PC-3 (cell line): ENCODE data around the gene FUS. TPM values are rescaled to one million over a fixed set of nuclear protein-coding genes. Genes with fewer than 3 reads are reported as not detected.
"Not testable (repeated sequence)": the region's sequence is repeated elsewhere in the genome, so short reads cannot be mapped to it uniquely, and the experiment has no call there.

Experiments
- ATAC-seq: fragments of 200-7000 bp; cut with Tn5 transposase; 2 replicates; pipeline ENCODE4 v1.9.1; 2020; ENCODE audit warnings: mild to moderate bottlenecking, moderate library complexity
- BruUV-seq: library from RNA; stranded (reverse); fragments of 400-500 nt; replicated peaks from 2 replicates; lab custom pipeline; 2021; lab: Mats Ljungman, UMichigan
- CTCF ChIA-PET: fragments of 300-600 bp; sonication (Branson Sonifier 250); formaldehyde crosslinking; loops from one replicate; lab custom pipeline; 2022; ENCODE audit warnings: antibody characterized with exemption; lab: Charles Lee
- POLR2A ChIA-PET: fragments of 300-600 bp; sonication (Branson Sonifier 250); formaldehyde crosslinking; loops from one replicate; lab custom pipeline; 2022; ENCODE audit warnings: antibody characterized with exemption; ENCODE audit not compliant: unreplicated experiment; lab: Charles Lee
- DNase-seq: peaks from one replicate; pipeline ENCODE4 v3.0.0-alpha.2; 2015
- H2AFZ ChIP-seq: fragments of 300-600 bp; sonication (generic); 2 replicates; pipeline ENCODE4 v1.6.0; 2016; ENCODE audit warnings: antibody characterized with exemption, low read length
- H3F3A ChIP-seq: fragments of 300-600 bp; sonication (generic); one replicate; pipeline ENCODE4 v1.6.0; 2017; ENCODE audit warnings: antibody characterized with exemption, low read length, control low read depth, mild to moderate bottlenecking; ENCODE audit not compliant: unreplicated experiment
- H3K27ac ChIP-seq: fragments of 300-600 bp; sonication (generic); 2 replicates; pipeline ENCODE4 v1.5.1; 2016; ENCODE audit warnings: mild to moderate bottlenecking, low read length
- H3K27me3 ChIP-seq: fragments of 300-600 bp; sonication (generic); 2 replicates; pipeline ENCODE4 v1.6.1; 2016; ENCODE audit warnings: low read length, mixed read lengths
- H3K36me3 ChIP-seq: fragments of 300-600 bp; sonication (generic); 2 replicates; pipeline ENCODE4 v1.6.1; 2016; ENCODE audit warnings: low read depth, mixed run types, low read length, mixed read lengths
- H3K4me1 ChIP-seq: fragments of 300-600 bp; sonication (generic); 2 replicates; pipeline ENCODE4 v1.5.1; 2016; ENCODE audit warnings: low read length; ENCODE audit not compliant: insufficient read depth
- H3K4me2 ChIP-seq: fragments of 300-600 bp; sonication (generic); 2 replicates; pipeline ENCODE4 v1.6.0; 2016; ENCODE audit warnings: low read length
- H3K4me3 ChIP-seq: fragments of 300-600 bp; sonication (generic); 2 replicates; pipeline ENCODE4 v1.5.1; 2016; ENCODE audit warnings: mild to moderate bottlenecking, low read length, mixed read lengths
- H3K79me2 ChIP-seq: fragments of 300-600 bp; sonication (generic); 2 replicates; pipeline ENCODE4 v1.6.1; 2017; ENCODE audit warnings: low read length, mixed read lengths
- H3K9ac ChIP-seq: fragments of 300-600 bp; sonication (generic); 2 replicates; pipeline ENCODE4 v1.6.0; 2016; ENCODE audit warnings: mild to moderate bottlenecking, low read length
- H3K9me2 ChIP-seq: fragments of 300-600 bp; sonication (generic); replicated peaks from 2 replicates; pipeline ENCODE4 v1.6.1; 2016; ENCODE audit warnings: mixed run types, low read length, mixed read lengths
- H3K9me3 ChIP-seq: fragments of 300-600 bp; sonication (generic); 2 replicates; pipeline ENCODE4 v1.6.1; 2016; ENCODE audit warnings: low read length, mixed read lengths
- H4K20me1 ChIP-seq: fragments of 300-600 bp; sonication (generic); 2 replicates; pipeline ENCODE4 v1.6.1; 2016; ENCODE audit warnings: low read length, mixed read lengths
- CTCF ChIP-seq: fragments of 300-600 bp; sonication (generic); conservative IDR thresholded peaks from 2 replicates; pipeline ENCODE4 v1.5.1; 2017; ENCODE audit warnings: antibody characterized with exemption, low read depth, mild to moderate bottlenecking, low read length
- EZH2 ChIP-seq: fragments of 300-600 bp; sonication (generic); IDR thresholded peaks from one replicate; pipeline ENCODE4 v1.6.1; 2017; ENCODE audit warnings: antibody characterized with exemption, mild to moderate bottlenecking, low read length; ENCODE audit not compliant: unreplicated experiment
- EZH2phosphoT487 ChIP-seq: fragments of 300-600 bp; sonication (generic); IDR thresholded peaks from 2 replicates; pipeline ENCODE4 v1.6.1; 2018; ENCODE audit warnings: mild to moderate bottlenecking, antibody characterized with exemption, low read length, borderline replicate concordance
- intact Hi-C: fragments of 100-400 bp; cut with micrococcal nuclease; formaldehyde crosslinking; loops from 2 replicates; pipeline ENCODE4 v1.9.0; 2023
- total RNA-seq: library from RNA; depleted of rRNA; stranded (reverse); fragments of >200 nt; gene quantifications from 2 replicates; pipeline ENCODE4 v1.2.3, GENCODE V29; 2014

The FUS gene
- total RNA-seq, 1 experiment from 2014 or later: 43.0 TPM

- Histone ChIP-seq H2AFZ (no peak overlapping the region), H3K9ac (no peak overlapping the region), H3K9me3 (no peaks in the 10 kb centered on the region), H3K27me3 (no peaks in the 10 kb centered on the region), H3K4me3 (no peak overlapping the region), H3K4me1 (no peaks in the 10 kb centered on the region), H3K27ac (no peak overlapping the region), H3K79me2 (no peaks in the 10 kb centered on the region), H3K36me3 (peaks cover 67% of the 10 kb centered on the region), H3F3A (no peaks in the 10 kb centered on the region), H4K20me1 (peaks cover 50% of the 10 kb centered on the region), H3K9me2 (no peaks in the 10 kb centered on the region), H3K4me2 (no peak overlapping the region)
- BruUV-seq: no TSS peak
- no peak for DNase-seq
- CTCF ChIA-PET: no interaction called here
- POLR2A ChIA-PET: no interaction called here
- no peak for TF ChIP-seq EZH2phosphoT487
- intact Hi-C loops: no loop called here
- no peak for ATAC-seq
Observed at GRCh38 chr16:31192856-31193642, 13.1 kb downstream of the FUS start.

DNA sequence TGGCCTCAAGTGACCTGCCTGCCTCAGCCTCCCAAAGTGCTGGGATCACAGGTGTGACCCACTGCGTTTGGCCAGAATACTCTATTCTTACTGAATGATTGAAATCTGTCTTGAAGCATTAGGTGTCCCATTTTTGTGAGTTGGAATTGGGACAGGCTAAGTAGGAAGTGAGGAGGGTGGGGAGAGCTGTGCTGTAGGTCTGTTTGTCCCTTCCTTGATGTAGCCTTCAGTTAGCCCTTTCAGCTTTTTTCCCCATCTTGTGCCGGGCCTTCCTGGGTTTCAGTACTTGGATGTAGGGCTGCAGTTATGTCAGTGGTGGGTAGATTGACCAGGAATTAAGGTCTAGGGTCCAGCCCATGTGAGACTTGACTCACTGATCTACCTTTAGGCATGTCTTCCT, 13.9 kb downstream of the FUS start:
- no peaks in the 10 kb centered on the region for H3F3A ChIP-seq
- ATAC-seq (no peak), DNase-seq (no peak)
- no peak overlapping the region for H3K27ac ChIP-seq
- H3K9me3 ChIP-seq: no peaks in the 10 kb centered on the region
- H4K20me1 ChIP-seq: peaks cover 48% of the 10 kb centered on the region
- CTCF ChIA-PET: no interaction called here
- no peak overlapping the region for H2AFZ ChIP-seq
- no peak overlapping the region for H3K4me2 ChIP-seq
- intact Hi-C loops: no loop called here
- H3K27me3 ChIP-seq: no peaks in the 10 kb centered on the region
- no peaks in the 10 kb centered on the region for H3K79me2 ChIP-seq
- peaks cover 59% of the 10 kb centered on the region for H3K36me3 ChIP-seq
- H3K9ac ChIP-seq: no peak overlapping the region
- no peaks in the 10 kb centered on the region for H3K9me2 ChIP-seq
- no peak for TF ChIP-seq EZH2
- TF ChIP-seq EZH2phosphoT487: no peak
- no peak for TF ChIP-seq CTCF
- H3K4me3 ChIP-seq: no peak overlapping the region
- POLR2A ChIA-PET: no interaction called here
- no peaks in the 10 kb centered on the region for H3K4me1 ChIP-seq
- no TSS peak for BruUV-seq

- no TSS peak for BruUV-seq
Observed at GRCh38 chr16:31194898-31195297, 15.0 kb downstream of the FUS start.

DNA sequence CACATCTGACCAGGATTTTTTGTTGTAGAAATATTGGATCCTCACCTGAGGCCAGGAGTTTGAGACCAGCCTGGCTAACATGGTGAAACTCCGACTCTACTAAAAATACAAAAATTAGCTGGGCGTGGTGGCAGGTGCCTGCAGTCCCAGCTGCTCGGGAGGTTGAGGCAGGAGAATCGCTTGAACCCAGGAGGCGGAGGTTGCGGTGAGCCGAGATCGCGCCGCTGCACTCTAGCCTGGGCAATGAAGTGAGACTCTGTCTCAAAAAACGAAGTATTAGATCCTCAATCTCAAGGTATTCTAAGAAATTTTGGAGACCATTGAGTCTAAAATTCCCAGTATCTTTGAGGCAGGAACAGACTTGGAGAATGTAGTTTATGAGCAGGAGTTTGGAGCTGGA, 15.9 kb downstream of the FUS start:
- H3K9ac ChIP-seq, H2AFZ ChIP-seq, CTCF ChIA-PET, ATAC-seq, BruUV-seq, H3K27ac ChIP-seq, H3K79me2 ChIP-seq, H3K4me1 ChIP-seq, H3K27me3 ChIP-seq, H3F3A ChIP-seq, H3K9me3 ChIP-seq, intact Hi-C loops, H3K4me2 ChIP-seq, H3K9me2 ChIP-seq, DNase-seq, H3K4me3 ChIP-seq, POLR2A ChIA-PET: not testable (repeated sequence)
- H4K20me1 ChIP-seq: peaks cover 28% of the 10 kb centered on the region
- peaks cover 39% of the 10 kb centered on the region for H3K36me3 ChIP-seq

More at GRCh38 chr16:31194898-31195297, 15.0 kb downstream of the FUS start:
- Histone ChIP-seq H3K9me2 (no peaks in the 10 kb centered on the region), H3K4me2 (no peak overlapping the region), H3K9me3 (no peaks in the 10 kb centered on the region), H3F3A (no peaks in the 10 kb centered on the region), H3K9ac (no peak overlapping the region), H2AFZ (no peak overlapping the region), H3K4me3 (no peak overlapping the region), H4K20me1 (peaks cover 38% of the 10 kb centered on the region), H3K36me3 (peaks cover 49% of the 10 kb centered on the region), H3K27me3 (no peaks in the 10 kb centered on the region), H3K4me1 (no peaks in the 10 kb centered on the region), H3K27ac (no peak overlapping the region), H3K79me2 (no peaks in the 10 kb centered on the region)
- no peak for DNase-seq
- intact Hi-C loops: no loop called here
- TF ChIP-seq EZH2phosphoT487 (no peak), CTCF (no peak), EZH2 (no peak)
- no peak for ATAC-seq
- CTCF ChIA-PET: no interaction called here
- POLR2A ChIA-PET: no interaction called here
